Measurements from ENCODE around the gene PPP1R7.
A peak's percentile ranks its signal among the peaks of the same experiment; 100 is the strongest.

PPP1R7 gene

GRCh38 chr2:241140445-241140840, 9.8 kb upstream of the PPP1R7 start:
- DNase-seq (ENCODE audit: low spot score): no peak

GRCh38 chr2:241141214-241141770, 9.0 kb upstream of the PPP1R7 start:
- DNase-seq (ENCODE audit: low spot score): no peak

- DNase-seq (ENCODE audit: low spot score): no peak
Observed at GRCh38 chr2:241142063-241142462, 8.2 kb upstream of the PPP1R7 start.

- no peak for DNase-seq (ENCODE audit: low spot score)
Observed at GRCh38 chr2:241142593-241142992, 7.7 kb upstream of the PPP1R7 start.

GRCh38 chr2:241146286-241146685, 4.0 kb upstream of the PPP1R7 start:
- no peak for DNase-seq (ENCODE audit: low spot score)

- no peak for DNase-seq (ENCODE audit: low spot score)
Observed at GRCh38 chr2:241147336-241147735, 2.9 kb upstream of the PPP1R7 start.

- peak; percentile 5 for DNase-seq (ENCODE audit: low spot score)
Observed at GRCh38 chr2:241148239-241148638, 2.0 kb upstream of the PPP1R7 start.

GRCh38 chr2:241148891-241149674, 1.2 kb upstream of the PPP1R7 start, which contains the start of gene PASK:
TSS of gene PASK (minus strand) at chr2:241149472. CDS start at chr2:241143032, 6,440 bp downstream.
- DNase-seq (ENCODE audit: low spot score): peak; percentile 94

- DNase-seq (ENCODE audit: low spot score): no peak
Observed at GRCh38 chr2:241149675-241149924, 667 bp upstream of the PPP1R7 start.

- DNase-seq (ENCODE audit: low spot score): peak; percentile 5
Observed at GRCh38 chr2:241150660-241151530, 628 bp downstream of the PPP1R7 start.

- no peak for DNase-seq (ENCODE audit: low spot score)
Observed at GRCh38 chr2:241151934-241152660, 1.8 kb downstream of the PPP1R7 start.

GRCh38 chr2:241153616-241154015, 3.3 kb downstream of the PPP1R7 start:
- no peak for DNase-seq (ENCODE audit: low spot score)

GRCh38 chr2:241154915-241155314, 4.6 kb downstream of the PPP1R7 start:
- no peak for DNase-seq (ENCODE audit: low spot score)

GRCh38 chr2:241155936-241156335, 5.7 kb downstream of the PPP1R7 start:
- DNase-seq (ENCODE audit: low spot score): no peak

- no peak for DNase-seq (ENCODE audit: low spot score)
Observed at GRCh38 chr2:241156971-241157441, 6.7 kb downstream of the PPP1R7 start.

GRCh38 chr2:241157841-241158545, 7.7 kb downstream of the PPP1R7 start:
- DNase-seq (ENCODE audit: low spot score): no peak

- DNase-seq (ENCODE audit: low spot score): no peak
Observed at GRCh38 chr2:241158546-241158900, 8.3 kb downstream of the PPP1R7 start.

- DNase-seq (ENCODE audit: low spot score): no peak
Observed at GRCh38 chr2:241159116-241159515, 8.8 kb downstream of the PPP1R7 start.

- no peak for DNase-seq (ENCODE audit: low spot score)
Observed at GRCh38 chr2:241160318-241160717, 10.1 kb downstream of the PPP1R7 start.

- no peak for DNase-seq (ENCODE audit: low spot score)
Observed at GRCh38 chr2:241161646-241162281, 11.5 kb downstream of the PPP1R7 start.

GRCh38 chr2:241163601-241164118, 13.4 kb downstream of the PPP1R7 start:
- DNase-seq (ENCODE audit: low spot score): no peak
